Measurements from ENCODE around the gene ATG2B. TPM values are rescaled to one million over a fixed set of nuclear protein-coding genes. Genes with fewer than 3 reads are reported as not detected.
A peak's percentile ranks its signal among the peaks of the same experiment; 100 is the strongest.

The ATG2B gene
- total RNA-seq, 1 donor from 2014 or later: 6.3 TPM

- FAIRE-seq: no peak
- no peak for TF ChIP-seq CTCF (IDR thresholded peaks at IDR 0.05; ENCODE audit: insufficient read depth, low read length, severe bottlenecking)
- DNase-seq (ENCODE audit: low read depth): no peak
- no peaks in the 10 kb centered on the region for H3K27me3 ChIP-seq (ENCODE audit: control insufficient read depth, insufficient read depth, low read length)
- H3K4me3 ChIP-seq (ENCODE audit: low read depth, low read length): no peak overlapping the region
- H3K36me3 ChIP-seq (ENCODE audit: control insufficient read depth, insufficient read depth, low read length): peaks cover 3% of the 10 kb centered on the region
Measured at GRCh38 chr14:96235426-96235825, 127.7 kb downstream of the ATG2B start.

- H3K4me3 ChIP-seq (ENCODE audit: low read depth, low read length): no peak overlapping the region
- no peak for FAIRE-seq
- no peak for DNase-seq (ENCODE audit: low read depth)
- H3K36me3 ChIP-seq (ENCODE audit: control insufficient read depth, insufficient read depth, low read length): peaks cover 1% of the 10 kb centered on the region
- no peak for TF ChIP-seq CTCF (IDR thresholded peaks at IDR 0.05; ENCODE audit: insufficient read depth, low read length, severe bottlenecking)
- H3K27me3 ChIP-seq (ENCODE audit: control insufficient read depth, insufficient read depth, low read length): no peaks in the 10 kb centered on the region
Measured at GRCh38 chr14:96233661-96234060, 129.5 kb downstream of the ATG2B start.

- DNase-seq (ENCODE audit: low read depth) (no peak), FAIRE-seq (no peak)
- Histone ChIP-seq H3K4me3 (ENCODE audit: low read depth, low read length) (no peak overlapping the region), H3K27me3 (ENCODE audit: control insufficient read depth, insufficient read depth, low read length) (no peaks in the 10 kb centered on the region), H3K36me3 (ENCODE audit: control insufficient read depth, insufficient read depth, low read length) (peaks cover 1% of the 10 kb centered on the region)
- TF ChIP-seq CTCF (IDR thresholded peaks at IDR 0.05; ENCODE audit: insufficient read depth, low read length, severe bottlenecking): no peak
Measured at GRCh38 chr14:96232506-96232905, 130.6 kb downstream of the ATG2B start.

GRCh38 chr14:96231526-96232130, 131.5 kb downstream of the ATG2B start:
- Histone ChIP-seq H3K4me3 (ENCODE audit: low read depth, low read length) (no peak overlapping the region), H3K27me3 (ENCODE audit: control insufficient read depth, insufficient read depth, low read length) (no peaks in the 10 kb centered on the region), H3K36me3 (ENCODE audit: control insufficient read depth, insufficient read depth, low read length) (no peaks in the 10 kb centered on the region)
- FAIRE-seq (peak; percentile 72), DNase-seq (ENCODE audit: low read depth) (no peak)
- TF ChIP-seq CTCF (IDR thresholded peaks at IDR 0.05; ENCODE audit: insufficient read depth, low read length, severe bottlenecking): no peak

- no peak for TF ChIP-seq CTCF (IDR thresholded peaks at IDR 0.05; ENCODE audit: insufficient read depth, low read length, severe bottlenecking)
- H3K27me3 ChIP-seq (ENCODE audit: control insufficient read depth, insufficient read depth, low read length): no peaks in the 10 kb centered on the region
- FAIRE-seq (no peak), DNase-seq (ENCODE audit: low read depth) (no peak)
- no peaks in the 10 kb centered on the region for H3K36me3 ChIP-seq (ENCODE audit: control insufficient read depth, insufficient read depth, low read length)
- no peak overlapping the region for H3K4me3 ChIP-seq (ENCODE audit: low read depth, low read length)
Measured at GRCh38 chr14:96231056-96231455, 132.1 kb downstream of the ATG2B start.

GRCh38 chr14:96229315-96229714, 133.8 kb downstream of the ATG2B start:
- Histone ChIP-seq H3K4me3 (ENCODE audit: low read depth, low read length) (no peak overlapping the region), H3K27me3 (ENCODE audit: control insufficient read depth, insufficient read depth, low read length) (no peaks in the 10 kb centered on the region), H3K36me3 (ENCODE audit: control insufficient read depth, insufficient read depth, low read length) (no peaks in the 10 kb centered on the region)
- FAIRE-seq (no peak), DNase-seq (ENCODE audit: low read depth) (no peak)
- TF ChIP-seq CTCF (IDR thresholded peaks at IDR 0.05; ENCODE audit: insufficient read depth, low read length, severe bottlenecking): no peak

Measured in bronchial epithelial cell (primary cell).